HG02852 (cell line): ENCODE measurements around the gene FBXW8.

Source experiments
- ATAC-seq: cut with Tn5 transposase; IDR thresholded peaks from one replicate; pipeline ENCODE4 v1.9.1; 2021; ENCODE audit warnings: mild to moderate bottlenecking, moderate library complexity; ENCODE audit not compliant: unreplicated experiment

The FBXW8 gene

GRCh38 chr12:117069926-117070900, 159.5 kb downstream of the FBXW8 start:
- ATAC-seq: no peak

- ATAC-seq: no peak
These were observed 160.3 kb downstream of the FBXW8 start for GRCh38 chr12:117071009-117071408.

DNA sequence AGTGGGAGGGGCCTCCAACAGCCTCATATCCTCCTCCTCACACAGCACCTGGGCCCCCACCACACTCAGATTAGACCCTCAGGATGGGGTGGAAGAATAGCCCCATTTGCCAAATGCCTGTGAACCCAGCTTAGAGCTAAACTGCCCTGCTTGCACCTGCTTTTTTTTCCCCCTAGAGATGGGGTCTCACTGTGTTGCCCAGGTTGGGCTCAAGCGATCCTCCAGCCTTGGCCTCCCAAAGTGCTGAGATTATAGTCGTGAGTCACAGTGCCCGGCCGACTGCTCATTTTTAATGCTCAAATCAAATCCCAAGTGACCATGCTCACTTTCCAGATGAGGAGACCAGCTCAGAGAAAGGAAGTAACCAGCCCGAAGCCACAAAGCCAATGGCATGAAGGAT, 161.4 kb downstream of the FBXW8 start:
- no peak for ATAC-seq

DNA sequence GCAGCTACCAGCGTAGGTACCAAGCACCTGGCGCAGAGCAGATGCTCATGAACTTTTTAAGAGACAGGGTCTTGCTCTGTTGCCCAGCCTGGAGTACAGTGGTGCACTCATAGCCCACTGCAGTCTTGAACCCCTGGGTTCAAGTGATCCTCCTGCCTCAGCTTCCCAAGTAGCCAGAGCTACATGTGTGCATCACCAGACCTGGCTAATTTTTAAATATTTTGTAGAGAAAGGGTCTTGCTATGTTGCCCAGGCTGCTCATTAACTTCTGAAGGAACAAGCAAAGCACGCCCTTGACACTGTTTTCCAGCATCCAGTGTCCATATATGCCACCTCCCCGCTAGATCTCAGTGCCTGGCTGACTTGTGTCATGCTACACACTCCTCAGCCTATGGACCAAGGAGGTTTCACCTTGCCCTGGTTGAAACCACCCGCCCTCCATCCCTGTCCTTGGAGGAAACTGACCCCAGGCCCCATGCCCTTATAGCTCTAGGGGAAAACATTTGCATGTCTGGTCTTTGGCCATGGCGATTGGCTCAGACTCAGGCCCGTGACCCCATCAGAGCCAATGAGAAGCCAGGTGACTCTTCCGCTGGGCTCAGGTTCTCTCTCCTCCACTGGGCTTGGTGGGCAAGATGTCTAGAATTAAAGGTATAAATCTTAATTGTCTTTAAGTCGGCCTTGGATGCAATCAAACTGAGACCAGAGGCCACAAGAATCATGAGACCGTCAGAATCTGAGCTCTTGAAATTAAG, 162.2 kb downstream of the FBXW8 start:
- ATAC-seq: no peak

DNA sequence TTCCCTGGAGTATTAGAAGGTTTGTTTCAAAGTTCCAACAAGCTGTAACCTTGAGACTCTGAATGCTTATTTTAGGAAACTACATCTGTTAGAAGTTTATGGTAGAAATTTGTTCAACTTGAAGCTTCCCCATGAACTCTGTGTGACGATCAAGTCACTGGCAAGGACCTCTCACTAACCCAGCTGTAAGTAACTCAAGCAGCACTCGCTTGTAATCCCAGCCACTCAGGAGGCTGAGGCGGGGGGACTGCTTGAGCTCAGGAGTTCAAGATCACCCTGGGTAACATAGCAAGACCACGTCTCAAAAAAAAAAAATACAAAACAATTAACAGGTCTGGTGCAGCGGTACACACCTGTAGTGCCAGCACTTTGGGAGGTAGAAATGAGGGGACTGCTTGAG, 162.9 kb downstream of the FBXW8 start:
- ATAC-seq: no peak

- ATAC-seq: no peak
These were observed 165.9 kb downstream of the FBXW8 start for GRCh38 chr12:117076410-117077372.

GRCh38 chr12:117079487-117079886, 168.7 kb downstream of the FBXW8 start:
- no peak for ATAC-seq

DNA sequence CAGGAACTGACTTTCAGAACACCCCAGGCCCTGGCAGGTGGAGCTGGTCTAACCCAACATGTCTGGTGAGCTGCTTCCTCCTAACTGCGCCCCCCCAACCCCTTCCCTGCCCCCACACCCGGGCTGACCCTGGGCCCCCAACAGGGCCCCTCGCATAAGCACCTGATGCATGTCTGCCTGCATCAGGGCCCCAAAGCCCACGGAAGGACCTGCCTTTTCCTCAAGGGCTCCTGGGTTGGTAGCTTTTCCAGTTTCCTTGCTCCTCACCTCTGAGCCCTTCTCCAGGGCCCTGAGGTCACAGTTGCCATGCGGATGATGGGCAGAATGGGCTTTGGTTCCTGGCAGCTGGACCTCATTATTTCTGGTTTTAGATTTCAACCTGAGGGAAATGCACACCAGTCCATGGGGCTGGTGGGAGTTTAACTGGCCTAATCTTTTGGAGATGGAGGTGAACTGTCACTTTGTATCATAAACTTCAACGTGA, 170.0 kb downstream of the FBXW8 start:
- ATAC-seq: no peak
